IMR-90 (cell line): ENCODE results near the gene IL21R. TPM values are rescaled to one million over a fixed set of nuclear protein-coding genes. Genes with fewer than 3 reads are reported as not detected.

Experiments used
- ATAC-seq: fragments of 200-7000 bp; cut with Tn5 transposase; 2 replicates; pipeline ENCODE4 v1.9.1; 2020; ENCODE audit warnings: low read depth, mild to moderate bottlenecking, moderate library complexity
- BruUV-seq: library from RNA; stranded (reverse); fragments of 400-500 nt; replicated peaks from 2 replicates; lab custom pipeline; 2021; lab: Mats Ljungman, UMichigan
- CTCF ChIA-PET: fragments of 300-600 bp; formaldehyde crosslinking; extraction: SDS; loops from one replicate; lab custom pipeline; 2021; ENCODE audit warnings: antibody characterized with exemption; lab: Yijun Ruan, JAX
- POLR2A ChIA-PET: fragments of 300-600 bp; sonication (Branson Sonifier 250); formaldehyde crosslinking; loops from one replicate; lab custom pipeline; 2022; ENCODE audit warnings: antibody characterized with exemption; ENCODE audit not compliant: unreplicated experiment; lab: Charles Lee
- DNase-seq: peaks from one replicate; pipeline ENCODE4 v3.0.0; 2013
- H2AFZ ChIP-seq: replicated peaks from 2 replicates; pipeline ENCODE3; 2013; ENCODE audit warnings: low read length, mild to moderate bottlenecking; ENCODE audit not compliant: poor library complexity
- H2AK5ac ChIP-seq: 2 replicates; pipeline ENCODE4 v1.6.1; 2013; ENCODE audit warnings: low read depth, low read length, inconsistent platforms
- H2AK9ac ChIP-seq: replicated peaks from 2 replicates; pipeline ENCODE3; 2013; ENCODE audit warnings: mild to moderate bottlenecking, low read depth, low read length, moderate library complexity; ENCODE audit not compliant: poor library complexity
- H2BK120ac ChIP-seq: 2 replicates; pipeline ENCODE4 v1.6.1; 2013; ENCODE audit warnings: low read depth, low read length, inconsistent platforms
- H2BK15ac ChIP-seq: 3 replicates; pipeline ENCODE4 v1.6.1; 2013; ENCODE audit warnings: low read depth, low read length, inconsistent platforms
- H2BK20ac ChIP-seq: 2 replicates; pipeline ENCODE4 v1.6.1; 2013; ENCODE audit warnings: low read depth, mild to moderate bottlenecking, inconsistent platforms, low read length, moderate library complexity
- H2BK5ac ChIP-seq: 2 replicates; pipeline ENCODE4 v1.6.1; 2013; ENCODE audit warnings: mild to moderate bottlenecking, low read depth, low read length, inconsistent platforms; ENCODE audit not compliant: poor library complexity, severe bottlenecking
- H3K14ac ChIP-seq: replicated peaks from 2 replicates; pipeline ENCODE4 v1.6.1; 2013; ENCODE audit warnings: low read depth, low read length, inconsistent platforms
- H3K18ac ChIP-seq: 2 replicates; pipeline ENCODE4 v1.6.1; 2013; ENCODE audit warnings: low read depth, low read length, control low read depth
- H3K23ac ChIP-seq: 2 replicates; pipeline ENCODE4 v1.6.1; 2013; ENCODE audit warnings: low read depth, low read length, inconsistent platforms
- H3K27ac ChIP-seq: 2 replicates; pipeline ENCODE4 v1.5.1; 2013; ENCODE audit warnings: mild to moderate bottlenecking, control low read depth, low read length; ENCODE audit not compliant: insufficient read depth
- H3K27me3 ChIP-seq: 2 replicates; pipeline ENCODE4 v1.6.1; 2013; ENCODE audit warnings: low read length; ENCODE audit not compliant: control insufficient read depth, insufficient read depth
- H3K36me3 ChIP-seq: 2 replicates; pipeline ENCODE4 v1.6.1; 2013; ENCODE audit warnings: low read length, mixed read lengths; ENCODE audit not compliant: control insufficient read depth, insufficient read depth
- H3K4ac ChIP-seq: 2 replicates; pipeline ENCODE4 v1.6.1; 2013; ENCODE audit warnings: low read depth, low read length, inconsistent platforms
- H3K4me1 ChIP-seq: 2 replicates; pipeline ENCODE4 v1.6.1; 2013; ENCODE audit warnings: low read length, mixed read lengths; ENCODE audit not compliant: control insufficient read depth, insufficient read depth
- H3K4me2 ChIP-seq: 2 replicates; pipeline ENCODE4 v1.6.1; 2013; ENCODE audit warnings: low read depth, mild to moderate bottlenecking, control low read depth, low read length, moderate library complexity
- H3K4me3 ChIP-seq: 2 replicates; pipeline ENCODE4 v1.5.1; 2013; ENCODE audit warnings: low read depth, mild to moderate bottlenecking, control low read depth, low read length, moderate library complexity; ENCODE audit not compliant: insufficient read depth
- H3K56ac ChIP-seq: 2 replicates; pipeline ENCODE4 v1.6.1; 2013; ENCODE audit warnings: low read length, inconsistent platforms; ENCODE audit not compliant: insufficient read depth; ENCODE audit errors: extremely low read depth
- H3K79me1 ChIP-seq, 2 experiments: 2 replicates each; pipeline ENCODE4 v1.6.1; 2013; ENCODE audit warnings: low read length in 2 of 2, inconsistent platforms in 1 of 2, low read depth in 1 of 2
- H3K9ac ChIP-seq: 2 replicates; pipeline ENCODE4 v1.6.1; 2013; ENCODE audit warnings: low read depth, low read length, control low read depth
- H3K9me1 ChIP-seq: 2 replicates; pipeline ENCODE4 v1.6.1; 2013; ENCODE audit warnings: low read length, inconsistent platforms; ENCODE audit not compliant: insufficient read depth
- H3K9me3 ChIP-seq: 2 replicates; pipeline ENCODE4 v1.6.1; 2013; ENCODE audit warnings: low read length; ENCODE audit not compliant: control insufficient read depth, insufficient read depth
- H4K20me1 ChIP-seq: 2 replicates; pipeline ENCODE4 v1.6.1; 2013; ENCODE audit warnings: low read length, inconsistent platforms; ENCODE audit not compliant: insufficient read depth
- H4K5ac ChIP-seq: 2 replicates; pipeline ENCODE4 v1.6.1; 2013; ENCODE audit warnings: mild to moderate bottlenecking, low read depth, low read length, control low read depth
- H4K8ac ChIP-seq, 2 experiments: 2 replicates each; pipeline ENCODE4 v1.6.1; 2013; ENCODE audit warnings: low read depth in 2 of 2, low read length in 2 of 2, control low read depth in 1 of 2, inconsistent platforms in 1 of 2
- H4K91ac ChIP-seq: 2 replicates; pipeline ENCODE4 v1.6.1; 2013; ENCODE audit warnings: low read depth, low read length, inconsistent platforms; ENCODE audit not compliant: insufficient read depth
- BHLHE40 ChIP-seq: fragments of 150-350 bp; IDR thresholded peaks from 2 replicates; pipeline ENCODE4 v1.6.1; 2016; ENCODE audit warnings: mild to moderate bottlenecking, low read depth, low read length
- CEBPB ChIP-seq: IDR thresholded peaks from 2 replicates; pipeline ENCODE4 v1.6.1; 2012; ENCODE audit warnings: low read depth, low read length, improper control_type of control experiment
- CHD1 ChIP-seq: IDR thresholded peaks from 2 replicates; pipeline ENCODE4 v1.6.1; 2012; ENCODE audit warnings: low read depth, low read length, improper control_type of control experiment
- FOS ChIP-seq: fragments of 150-350 bp; IDR thresholded peaks from 2 replicates; pipeline ENCODE4 v1.6.1; 2016; ENCODE audit warnings: low read depth, low read length
- MAZ ChIP-seq: IDR thresholded peaks from 2 replicates; pipeline ENCODE4 v1.6.1; 2012; ENCODE audit warnings: low read depth, mild to moderate bottlenecking, low read length, improper control_type of control experiment, moderate library complexity, borderline replicate concordance
- NFE2L2 ChIP-seq: fragments of 150-350 bp; IDR thresholded peaks from 2 replicates; pipeline ENCODE4 v1.6.1; 2016; ENCODE audit warnings: low read depth, mild to moderate bottlenecking, low read length
- POLR2A ChIP-seq: IDR thresholded peaks from 2 replicates; pipeline ENCODE4 v1.6.1; 2012; ENCODE audit warnings: mild to moderate bottlenecking, low read depth, low read length
- RAD21 ChIP-seq: IDR thresholded peaks from 2 replicates; pipeline ENCODE4 v1.6.1; 2012; ENCODE audit warnings: low read length, improper control_type of control experiment
- RFX5 ChIP-seq: IDR thresholded peaks from 2 replicates; pipeline ENCODE4 v1.8.0; 2012; ENCODE audit warnings: low read depth, mild to moderate bottlenecking, low read length, moderate library complexity
- SMC3 ChIP-seq: fragments of 150-350 bp; IDR thresholded peaks from 2 replicates; pipeline ENCODE4 v1.6.1; 2016; ENCODE audit warnings: low read depth, mild to moderate bottlenecking, antibody characterized with exemption, low read length, moderate library complexity
- dilution Hi-C: fragments of 300-500 bp; cut with HindIII; formaldehyde crosslinking; loops from one replicate; pipeline ENCODE4 v1.14.3; 2018; ENCODE audit warnings: low sequenced_read_pairs; ENCODE audit not compliant: unreplicated experiment
- in situ Hi-C: fragments of 300-500 bp; cut with MboI; formaldehyde crosslinking; loops from 3 replicates; pipeline ENCODE4 v1.14.3; 2019; ENCODE audit warnings: low sequenced_read_pairs, inconsistent platforms, mixed read lengths
- intact Hi-C: fragments of 100-400 bp; cut with micrococcal nuclease; formaldehyde crosslinking; loops from 2 replicates; pipeline ENCODE4 v1.10.0; 2022
- polyA plus RNA-seq, 3 experiments: library from polyadenylated mRNA; depleted of rRNA; stranded (reverse); fragments of >200 nt; gene quantifications; 2 replicates each; pipeline ENCODE4 v1.2.3, GENCODE V29; 2012; ENCODE audit warnings: low replicate concordance in 1 of 3
- total RNA-seq: library from RNA; depleted of rRNA; stranded (reverse); fragments of >200 nt; gene quantifications from 2 replicates; pipeline ENCODE4 v1.2.3, GENCODE V29; 2012
- TF ChIP-seq, protein P1 (sequence below): conservative IDR thresholded peaks from 2 replicates; pipeline ENCODE4 v1.5.1; 2012; ENCODE audit warnings: mild to moderate bottlenecking, low read depth, low read length, improper control_type of control experiment
- TF ChIP-seq, protein P2 (sequence below): fragments of 150-350 bp; IDR thresholded peaks from 2 replicates; pipeline ENCODE4 v1.6.1; 2017; ENCODE audit warnings: mild to moderate bottlenecking, antibody characterized with exemption, low read length, low read depth
- TF ChIP-seq, protein P3 (sequence below): fragments of 150-350 bp; IDR thresholded peaks from 2 replicates; pipeline ENCODE4 v1.6.1; 2016; ENCODE audit warnings: low read depth, mild to moderate bottlenecking, low read length, moderate library complexity, borderline replicate concordance

IL21R gene
- total and polyA plus RNA-seq, 2 of the 4 experiments (the other 2 are of a cell fraction): 0.72 to 0.97 TPM

DNA sequence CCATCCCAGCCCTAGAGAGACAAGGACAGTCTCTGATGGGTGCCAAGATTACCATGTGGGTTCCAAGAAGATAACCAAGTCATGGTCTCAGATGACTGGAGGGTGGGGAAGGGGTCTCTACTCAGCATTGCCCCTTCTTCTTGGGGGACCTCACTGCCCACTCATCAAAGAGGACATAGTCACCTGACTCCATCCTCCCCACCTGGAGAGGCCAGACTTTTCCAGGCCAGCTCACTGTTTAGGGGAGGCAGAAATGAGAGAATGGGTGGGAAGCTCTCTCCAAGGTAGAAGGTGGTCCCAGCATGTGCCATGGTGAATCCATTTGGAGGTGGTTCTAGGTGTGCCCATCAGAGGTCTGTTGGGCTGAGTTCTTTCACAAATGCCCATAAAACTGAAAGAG is 20.7 kb upstream of the IL21R start:
- no peak overlapping the region for H2BK5ac ChIP-seq
- no peak for TF ChIP-seq NFE2L2
- no peak for TF ChIP-seq RAD21
- no peak for TF ChIP-seq FOS
- no peak for TF ChIP-seq CHD1
- no peak for TF ChIP-seq CEBPB
- TF ChIP-seq, protein P1, sequence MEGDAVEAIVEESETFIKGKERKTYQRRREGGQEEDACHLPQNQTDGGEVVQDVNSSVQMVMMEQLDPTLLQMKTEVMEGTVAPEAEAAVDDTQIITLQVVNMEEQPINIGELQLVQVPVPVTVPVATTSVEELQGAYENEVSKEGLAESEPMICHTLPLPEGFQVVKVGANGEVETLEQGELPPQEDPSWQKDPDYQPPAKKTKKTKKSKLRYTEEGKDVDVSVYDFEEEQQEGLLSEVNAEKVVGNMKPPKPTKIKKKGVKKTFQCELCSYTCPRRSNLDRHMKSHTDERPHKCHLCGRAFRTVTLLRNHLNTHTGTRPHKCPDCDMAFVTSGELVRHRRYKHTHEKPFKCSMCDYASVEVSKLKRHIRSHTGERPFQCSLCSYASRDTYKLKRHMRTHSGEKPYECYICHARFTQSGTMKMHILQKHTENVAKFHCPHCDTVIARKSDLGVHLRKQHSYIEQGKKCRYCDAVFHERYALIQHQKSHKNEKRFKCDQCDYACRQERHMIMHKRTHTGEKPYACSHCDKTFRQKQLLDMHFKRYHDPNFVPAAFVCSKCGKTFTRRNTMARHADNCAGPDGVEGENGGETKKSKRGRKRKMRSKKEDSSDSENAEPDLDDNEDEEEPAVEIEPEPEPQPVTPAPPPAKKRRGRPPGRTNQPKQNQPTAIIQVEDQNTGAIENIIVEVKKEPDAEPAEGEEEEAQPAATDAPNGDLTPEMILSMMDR: no peak
- TF ChIP-seq, protein P2, sequence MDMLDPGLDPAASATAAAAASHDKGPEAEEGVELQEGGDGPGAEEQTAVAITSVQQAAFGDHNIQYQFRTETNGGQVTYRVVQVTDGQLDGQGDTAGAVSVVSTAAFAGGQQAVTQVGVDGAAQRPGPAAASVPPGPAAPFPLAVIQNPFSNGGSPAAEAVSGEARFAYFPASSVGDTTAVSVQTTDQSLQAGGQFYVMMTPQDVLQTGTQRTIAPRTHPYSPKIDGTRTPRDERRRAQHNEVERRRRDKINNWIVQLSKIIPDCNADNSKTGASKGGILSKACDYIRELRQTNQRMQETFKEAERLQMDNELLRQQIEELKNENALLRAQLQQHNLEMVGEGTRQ: no peak
- no peak for TF ChIP-seq RFX5
- TF ChIP-seq SMC3: no peak
- no peak for TF ChIP-seq POLR2A
- TF ChIP-seq, protein P3, sequence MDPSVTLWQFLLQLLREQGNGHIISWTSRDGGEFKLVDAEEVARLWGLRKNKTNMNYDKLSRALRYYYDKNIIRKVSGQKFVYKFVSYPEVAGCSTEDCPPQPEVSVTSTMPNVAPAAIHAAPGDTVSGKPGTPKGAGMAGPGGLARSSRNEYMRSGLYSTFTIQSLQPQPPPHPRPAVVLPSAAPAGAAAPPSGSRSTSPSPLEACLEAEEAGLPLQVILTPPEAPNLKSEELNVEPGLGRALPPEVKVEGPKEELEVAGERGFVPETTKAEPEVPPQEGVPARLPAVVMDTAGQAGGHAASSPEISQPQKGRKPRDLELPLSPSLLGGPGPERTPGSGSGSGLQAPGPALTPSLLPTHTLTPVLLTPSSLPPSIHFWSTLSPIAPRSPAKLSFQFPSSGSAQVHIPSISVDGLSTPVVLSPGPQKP: no peak
- TF ChIP-seq MAZ: no peak
- TF ChIP-seq BHLHE40: no peak
- no peaks in the 10 kb centered on the region for H4K20me1 ChIP-seq
- no peak overlapping the region for H2AFZ ChIP-seq
- no peak overlapping the region for H3K27ac ChIP-seq
- H2BK120ac ChIP-seq: no peak overlapping the region
- ATAC-seq (no peak), DNase-seq (no peak)
- H2BK20ac ChIP-seq: no peak overlapping the region
- no peak overlapping the region for H4K91ac ChIP-seq
- no peak overlapping the region for H2BK15ac ChIP-seq
- dilution Hi-C loops: no loop called here
- H3K4me1 ChIP-seq: peaks cover 4% of the 10 kb centered on the region
- H3K9me1 ChIP-seq: peaks cover 4% of the 10 kb centered on the region; the same call in 1 of the 2 replicates
- no peak overlapping the region for H3K4me2 ChIP-seq
- no peak overlapping the region for H3K9ac ChIP-seq
- H3K36me3 ChIP-seq: no peaks in the 10 kb centered on the region
- H2AK9ac ChIP-seq: no peak overlapping the region
- H3K27me3 ChIP-seq: no peaks in the 10 kb centered on the region
- H4K5ac ChIP-seq: no peak overlapping the region
- no peak overlapping the region for H3K14ac ChIP-seq
- no TSS peak for BruUV-seq
- no peak overlapping the region for H3K23ac ChIP-seq
- H3K9me3 ChIP-seq: peaks cover 14% of the 10 kb centered on the region
- intact Hi-C loops: no loop called here
- ChIA-PET CTCF (no interaction called here), POLR2A (no interaction called here)
- H3K4me3 ChIP-seq: no peak overlapping the region
- peak overlapping the region; percentile 8; the same call in 1 of the 2 replicates for H2AK5ac ChIP-seq
- no peaks in the 10 kb centered on the region for H3K79me1 ChIP-seq
- H4K8ac ChIP-seq: no peak overlapping the region
- H3K56ac ChIP-seq: no peak overlapping the region
- H3K4ac ChIP-seq: no peak overlapping the region
- no peak overlapping the region for H3K18ac ChIP-seq
- in situ Hi-C loops: loop anchor here (25.0 kb wide), 1 partner anchor 1544 kb away; no protein-coding TSS in a partner anchor
